Heart left ventricle (tissue), 16 donors: Measurements from ENCODE around the gene RGS12. TPM values are rescaled to one million over a fixed set of nuclear protein-coding genes. Genes with fewer than 3 reads are reported as not detected.

Source experiments
- ATAC-seq, 4 donors: fragments of 200-7000 bp; cut with Tn5 transposase; one replicate each; pipeline ENCODE4 v1.9.1; 2020 to 2022; ENCODE audit warnings: moderate library complexity in 4 of 4, mild to moderate bottlenecking in 3 of 4, moderate number of reproducible peaks in 1 of 4
- DNase-seq, 5 donors: peaks; one replicate each; pipeline ENCODE4 v3.0.0-alpha.2; 2020
- H3K27ac ChIP-seq, 12 donors: fragments of 200-600 bp; sonication (generic) in 4 of 12; one replicate each; pipeline versions ENCODE4 v1.5.0 to v1.8.0; 2016 to 2022; ENCODE audit warnings: mild to moderate bottlenecking in 2 of 12
- H3K27me3 ChIP-seq, 9 donors: fragments of 200-600 bp; sonication (generic) in 2 of 9; one replicate each; pipeline versions ENCODE4 v1.5.1 to v1.8.0; 2016 to 2022; ENCODE audit warnings: mild to moderate bottlenecking in 3 of 9
- H3K36me3 ChIP-seq, 9 donors: fragments of 200-600 bp; sonication (generic) in 2 of 9; one replicate each; pipeline versions ENCODE4 v1.5.0 to v1.8.0; 2018 to 2022; ENCODE audit warnings: mild to moderate bottlenecking in 2 of 9
- H3K4me1 ChIP-seq, 12 donors: fragments of 200-600 bp; sonication (generic) in 4 of 12; one replicate each; pipeline versions ENCODE4 v1.5.0 to v1.8.0; 2016 to 2022; ENCODE audit warnings: mild to moderate bottlenecking in 3 of 12
- H3K4me3 ChIP-seq, 12 donors: fragments of 200-600 bp; sonication (generic) in 4 of 12; one replicate each; pipeline versions ENCODE4 v1.5.0 to v1.8.0; 2017 to 2022; ENCODE audit warnings: mild to moderate bottlenecking in 9 of 12, moderate library complexity in 4 of 12
- H3K9me3 ChIP-seq, 12 donors: fragments of 200-600 bp; sonication (generic) in 4 of 12; one replicate each; pipeline versions ENCODE4 v1.5.0 to v1.8.0; 2016 to 2022; ENCODE audit warnings: mild to moderate bottlenecking in 1 of 12
- CTCF ChIP-seq, 12 donors: fragments of 200-600 bp; sonication (generic) in 4 of 12; IDR thresholded peaks; one replicate each; pipeline versions ENCODE4 v1.5.0 to v1.8.0; 2018 to 2022; ENCODE audit warnings: antibody characterized with exemption in 12 of 12, mild to moderate bottlenecking in 5 of 12
- POLR2A ChIP-seq, 2 donors: fragments of 450-650 bp; IDR thresholded peaks; one replicate each; pipeline ENCODE4 v1.6.1; 2017; ENCODE audit warnings: antibody characterized with exemption in 2 of 2, mild to moderate bottlenecking in 2 of 2, moderate library complexity in 2 of 2
- WGBS, 4 donors: extraction: QIAGEN DNeasy Blood & Tissue Kit in 2 of 4; methylation state at CpG; one replicate each; pipeline versions ENCODE4 v1.1.5 to v1.1.7; 2013 to 2018; 5-methylcytosine and 5-hydroxymethylcytosine counted together
- intact Hi-C, 10 donors: fragments of 100-400 bp; cut with DNase I; formaldehyde crosslinking; loops; one replicate each; pipeline versions ENCODE4 v1.11.1 to v1.14.2; 2022
- polyA plus RNA-seq, 2 donors: library from polyadenylated mRNA; stranded (reverse); fragments of 200-250 nt; gene quantifications; one replicate each; pipeline ENCODE4 v1.2.3, GENCODE V29; 2013
- total RNA-seq, 9 donors: library from RNA; depleted of rRNA in 2 of 9; stranded (reverse); fragments of >200 nt in 2 of 9; fragmentation: NEBNext Ultra II Directional in 3 of 9; extraction: Animal tissue kit (Norgen Biotek cat#: 25700) in 3 of 9; gene quantifications; one replicate each; pipeline versions ENCODE4 v1.1.0 to v1.2.4, GENCODE V29; 2016 to 2023
- donor health status: ischemic (EF 13 %, LVEDD 7.1; RV severe dilation, severe dysfunction).
- donor health status: healthy with polysubstance abuse.
- donor health status: DM: no; HTN: yes; CAD: no.
- donor health status: DM: no; HTN: no; CAD: no.
- donor health status: ischemic (EF 25% LVEDD 6.9; RV normal size, moderate dysfunction).
- donor health status: ischemic (EF 25% LVEDD 5.7; RV mildly dilated, moderate dysfunction).
- donor health status: healthy.
- donor health status: DM: yes; HTN: yes; CAD: no.
- donor health status: ischemic (EF 35%, LVEDD 5.7; RV mildly dilated, moderate dysfunction).
- donor health status: nonischemic (EF 11% LVEDD 7.7; RV severe dilation, severe dysfunction).
- donor health status: DM: yes; HTN: yes; CAD: no.
- donor health status: PGD.
- donor health status: ischemic (EF 29% LVEDD 5.4; RV normal size, mild dysfunction).
- donor health status: nonischemic (EF 23%, LVEDD 6.1; RV moderate dilation, normal function).

Gene RGS12
- total and polyA plus RNA-seq, 11 donors: 8.4 to 18.4 (median 13.9) TPM

- peak in 1 of 5 donors; percentile 15 for DNase-seq
- ATAC-seq: no peak
- TF ChIP-seq POLR2A (IDR thresholded peaks at IDR 0.05): no peak
- WGBS, 4 donors: 89 to 95% (median 93%) methylated on average over 21 of the region's 21 CpGs
- H3K9me3 ChIP-seq: peaks cover 0 to 5% (median 0%) of the 10 kb centered on the region in 12 donors
- intact Hi-C loops: no loop called here
- peaks cover 0 to 35% (median 21%) of the 10 kb centered on the region in 12 donors for H3K4me1 ChIP-seq
- H3K27me3 ChIP-seq: no peaks in the 10 kb centered on the region
- H3K36me3 ChIP-seq: peaks cover 0 to 12% (median under 1%) of the 10 kb centered on the region in 9 donors
- H3K27ac ChIP-seq: no peak overlapping the region
- no peak overlapping the region for H3K4me3 ChIP-seq
Observed at GRCh38 chr4:3323071-3323481, 30.3 kb downstream of the RGS12 start.

GRCh38 chr4:3324093-3324815 lies 31.4 kb downstream of the RGS12 start:
- no peak overlapping the region for H3K4me3 ChIP-seq
- 91 to 92% (median 92%) methylated on average over 18 of the region's 18 CpGs for WGBS, 4 donors
- no peak overlapping the region for H3K27ac ChIP-seq
- peaks cover 0 to 7% (median 0%) of the 10 kb centered on the region in 9 donors for H3K36me3 ChIP-seq
- intact Hi-C loops: no loop called here
- peaks cover 0 to 31% (median 20%) of the 10 kb centered on the region in 12 donors for H3K4me1 ChIP-seq
- no peak for ATAC-seq
- no peaks in the 10 kb centered on the region for H3K27me3 ChIP-seq
- TF ChIP-seq CTCF (IDR thresholded peaks at IDR 0.05): no peak
- H3K9me3 ChIP-seq: peaks cover 0 to 5% (median 0%) of the 10 kb centered on the region in 12 donors
- peak in 1 of 5 donors; percentile 10 for DNase-seq

- DNase-seq: peak in 1 of 5 donors; percentile 11
- peaks cover 0 to 19% (median 6%) of the 10 kb centered on the region in 12 donors for H3K4me1 ChIP-seq
Observed at GRCh38 chr4:3328814-3329663, 36.2 kb downstream of the RGS12 start.

GRCh38 chr4:3329887-3330286 lies 37.1 kb downstream of the RGS12 start:
- 64 to 81% (median 71%) methylated on average over 3 of the region's 3 CpGs for WGBS, 4 donors
- TF ChIP-seq CTCF (IDR thresholded peaks at IDR 0.05) (no peak), POLR2A (IDR thresholded peaks at IDR 0.05) (no peak)
- ATAC-seq: no peak
- peaks cover 0 to 24% (median 9%) of the 10 kb centered on the region in 12 donors for H3K4me1 ChIP-seq
- intact Hi-C loops: no loop called here
- no peak overlapping the region for H3K27ac ChIP-seq
- no peak for DNase-seq
- no peaks in the 10 kb centered on the region for H3K36me3 ChIP-seq
- peaks cover 0 to 5% (median 0%) of the 10 kb centered on the region in 12 donors for H3K9me3 ChIP-seq
- H3K27me3 ChIP-seq: no peaks in the 10 kb centered on the region
- no peak overlapping the region for H3K4me3 ChIP-seq

More at GRCh38 chr4:3328814-3329663, 36.2 kb downstream of the RGS12 start:
- no peaks in the 10 kb centered on the region for H3K27me3 ChIP-seq
- TF ChIP-seq CTCF (IDR thresholded peaks at IDR 0.05) (no peak), POLR2A (IDR thresholded peaks at IDR 0.05) (no peak)
- no peak overlapping the region for H3K4me3 ChIP-seq
- peaks cover 0 to 5% (median 0%) of the 10 kb centered on the region in 12 donors for H3K9me3 ChIP-seq
- no peak for ATAC-seq
- no peaks in the 10 kb centered on the region for H3K36me3 ChIP-seq
- 93 to 96% (median 95%) methylated on average over 10 of the region's 10 CpGs for WGBS, 4 donors
- no peak overlapping the region for H3K27ac ChIP-seq
- intact Hi-C loops: no loop called here
